ENCODE measurements around the gene SEL1L3.

DNA sequence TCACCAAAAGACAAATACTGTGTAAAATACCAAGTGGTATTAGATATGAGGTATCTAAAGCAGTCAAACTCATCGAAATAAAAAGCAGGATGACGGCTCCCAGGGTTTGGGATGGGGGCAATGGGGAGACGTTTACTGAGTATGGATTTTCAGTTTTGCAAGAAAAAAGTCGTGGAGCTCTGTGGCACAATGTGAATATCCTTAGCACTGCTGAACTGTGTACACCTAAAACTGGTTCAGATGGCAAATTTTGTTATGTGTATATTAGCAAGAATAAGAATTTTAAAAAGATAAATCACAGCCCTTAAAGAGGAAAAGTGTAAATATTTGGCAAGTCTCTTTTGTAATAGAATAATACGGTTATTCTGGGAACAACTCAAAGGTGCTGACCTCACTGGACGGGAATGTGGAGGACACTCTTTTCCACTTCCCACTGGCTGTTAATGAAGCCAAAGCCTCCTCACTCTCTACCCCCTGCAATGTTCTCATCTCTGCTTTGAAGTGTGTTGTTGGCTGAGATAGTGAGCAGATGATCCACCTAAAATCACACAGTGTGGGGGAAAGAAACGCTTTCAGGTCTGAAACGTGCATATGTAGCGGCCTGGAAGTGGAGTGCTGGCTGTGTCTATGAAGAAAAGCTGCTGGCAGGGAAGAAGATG, 49.2 kb downstream of the SEL1L3 start:
- TF ChIP-seq, protein P1, sequence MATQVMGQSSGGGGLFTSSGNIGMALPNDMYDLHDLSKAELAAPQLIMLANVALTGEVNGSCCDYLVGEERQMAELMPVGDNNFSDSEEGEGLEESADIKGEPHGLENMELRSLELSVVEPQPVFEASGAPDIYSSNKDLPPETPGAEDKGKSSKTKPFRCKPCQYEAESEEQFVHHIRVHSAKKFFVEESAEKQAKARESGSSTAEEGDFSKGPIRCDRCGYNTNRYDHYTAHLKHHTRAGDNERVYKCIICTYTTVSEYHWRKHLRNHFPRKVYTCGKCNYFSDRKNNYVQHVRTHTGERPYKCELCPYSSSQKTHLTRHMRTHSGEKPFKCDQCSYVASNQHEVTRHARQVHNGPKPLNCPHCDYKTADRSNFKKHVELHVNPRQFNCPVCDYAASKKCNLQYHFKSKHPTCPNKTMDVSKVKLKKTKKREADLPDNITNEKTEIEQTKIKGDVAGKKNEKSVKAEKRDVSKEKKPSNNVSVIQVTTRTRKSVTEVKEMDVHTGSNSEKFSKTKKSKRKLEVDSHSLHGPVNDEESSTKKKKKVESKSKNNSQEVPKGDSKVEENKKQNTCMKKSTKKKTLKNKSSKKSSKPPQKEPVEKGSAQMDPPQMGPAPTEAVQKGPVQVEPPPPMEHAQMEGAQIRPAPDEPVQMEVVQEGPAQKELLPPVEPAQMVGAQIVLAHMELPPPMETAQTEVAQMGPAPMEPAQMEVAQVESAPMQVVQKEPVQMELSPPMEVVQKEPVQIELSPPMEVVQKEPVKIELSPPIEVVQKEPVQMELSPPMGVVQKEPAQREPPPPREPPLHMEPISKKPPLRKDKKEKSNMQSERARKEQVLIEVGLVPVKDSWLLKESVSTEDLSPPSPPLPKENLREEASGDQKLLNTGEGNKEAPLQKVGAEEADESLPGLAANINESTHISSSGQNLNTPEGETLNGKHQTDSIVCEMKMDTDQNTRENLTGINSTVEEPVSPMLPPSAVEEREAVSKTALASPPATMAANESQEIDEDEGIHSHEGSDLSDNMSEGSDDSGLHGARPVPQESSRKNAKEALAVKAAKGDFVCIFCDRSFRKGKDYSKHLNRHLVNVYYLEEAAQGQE (IDR thresholded peaks at IDR 0.05; ENCODE audit: borderline replicate concordance in 1 of 2, low read depth in 1 of 2, low read length in 2 of 2), result no peak
- TF ChIP-seq, protein P2, sequence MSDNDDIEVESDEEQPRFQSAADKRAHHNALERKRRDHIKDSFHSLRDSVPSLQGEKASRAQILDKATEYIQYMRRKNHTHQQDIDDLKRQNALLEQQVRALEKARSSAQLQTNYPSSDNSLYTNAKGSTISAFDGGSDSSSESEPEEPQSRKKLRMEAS (IDR thresholded peaks at IDR 0.05), result no peak
- TF ChIP-seq ZNF354B (CRISPR knock-in tag; IDR thresholded peaks at IDR 0.05), result no peak
- TF ChIP-seq, protein P3, sequence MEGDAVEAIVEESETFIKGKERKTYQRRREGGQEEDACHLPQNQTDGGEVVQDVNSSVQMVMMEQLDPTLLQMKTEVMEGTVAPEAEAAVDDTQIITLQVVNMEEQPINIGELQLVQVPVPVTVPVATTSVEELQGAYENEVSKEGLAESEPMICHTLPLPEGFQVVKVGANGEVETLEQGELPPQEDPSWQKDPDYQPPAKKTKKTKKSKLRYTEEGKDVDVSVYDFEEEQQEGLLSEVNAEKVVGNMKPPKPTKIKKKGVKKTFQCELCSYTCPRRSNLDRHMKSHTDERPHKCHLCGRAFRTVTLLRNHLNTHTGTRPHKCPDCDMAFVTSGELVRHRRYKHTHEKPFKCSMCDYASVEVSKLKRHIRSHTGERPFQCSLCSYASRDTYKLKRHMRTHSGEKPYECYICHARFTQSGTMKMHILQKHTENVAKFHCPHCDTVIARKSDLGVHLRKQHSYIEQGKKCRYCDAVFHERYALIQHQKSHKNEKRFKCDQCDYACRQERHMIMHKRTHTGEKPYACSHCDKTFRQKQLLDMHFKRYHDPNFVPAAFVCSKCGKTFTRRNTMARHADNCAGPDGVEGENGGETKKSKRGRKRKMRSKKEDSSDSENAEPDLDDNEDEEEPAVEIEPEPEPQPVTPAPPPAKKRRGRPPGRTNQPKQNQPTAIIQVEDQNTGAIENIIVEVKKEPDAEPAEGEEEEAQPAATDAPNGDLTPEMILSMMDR (CRISPR knock-in tag; IDR thresholded peaks at IDR 0.05), result no peak

Data from HepG2 (cell line).